Astrocyte of the cerebellum (primary cell): ENCODE results near the gene RHOBTB3.

Experiments used
- DNase-seq: peaks from one replicate; pipeline ENCODE4 v3.0.0-alpha.2; 2011; ENCODE audit warnings: low read depth
- H3K4me3 ChIP-seq: 2 replicates; pipeline ENCODE4 v1.5.1; 2011; ENCODE audit warnings: mild to moderate bottlenecking, low read depth, low read length, moderate library complexity
- CTCF ChIP-seq: IDR thresholded peaks from 2 replicates; pipeline ENCODE4 v1.5.1; 2012; ENCODE audit warnings: low read length, low read depth, moderate library complexity, mild to moderate bottlenecking; ENCODE audit errors: missing control alignments
- in situ Hi-C: cut with HindIII; loops from 2 replicates; pipeline ENCODE4 v1.10.0; 2017; ENCODE audit warnings: low sequenced_read_pairs

RHOBTB3 gene

GRCh38 chr5:95798048-95798447 is 66.9 kb downstream of the RHOBTB3 start:
- in situ Hi-C loops, result no loop called here
- TF ChIP-seq CTCF, result no peak

GRCh38 chr5:95798545-95798944 is 67.4 kb downstream of the RHOBTB3 start:
- no peak overlapping the region for H3K4me3 ChIP-seq
- no peak for TF ChIP-seq CTCF
- in situ Hi-C loops, result no loop called here
- DNase-seq, result no peak

More at GRCh38 chr5:95798048-95798447, 66.9 kb downstream of the RHOBTB3 start:
- no peak overlapping the region for H3K4me3 ChIP-seq
- no peak for DNase-seq

DNA sequence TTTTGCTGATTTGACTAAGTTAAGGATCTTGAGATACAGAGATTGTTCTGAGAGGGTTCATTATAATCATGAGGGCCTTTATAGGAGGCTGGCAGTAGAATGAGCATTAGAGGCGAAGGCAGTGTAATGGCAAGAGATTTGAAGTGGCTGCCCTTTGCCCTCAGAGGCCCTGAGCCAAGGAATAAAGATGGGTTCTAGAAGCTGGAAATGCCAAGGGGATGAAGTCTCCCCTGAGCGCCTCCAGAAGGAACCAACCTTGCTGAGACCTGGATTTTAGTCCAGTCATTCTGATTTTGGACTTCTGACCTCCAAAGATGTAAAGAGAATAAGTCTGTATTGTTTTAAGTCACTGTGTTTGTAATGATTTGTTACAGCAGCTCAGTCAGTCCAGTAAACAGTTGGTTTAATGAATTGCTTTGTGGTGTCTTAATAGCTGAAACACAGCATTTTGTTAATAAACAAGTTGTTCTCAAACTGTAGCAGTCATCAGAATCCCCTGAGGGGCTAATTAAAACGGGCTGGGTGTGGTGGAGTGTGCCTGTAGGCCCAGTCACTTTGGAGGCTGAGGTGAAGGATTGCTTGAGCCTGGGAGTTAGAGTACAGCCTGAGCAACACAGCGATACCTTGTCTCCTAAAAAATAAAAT is 68.2 kb downstream of the RHOBTB3 start:
- in situ Hi-C loops, result no loop called here

GRCh38 chr5:95800553-95800952 is 69.4 kb downstream of the RHOBTB3 start:
- in situ Hi-C loops, result no loop called here
- no peak overlapping the region for H3K4me3 ChIP-seq
- TF ChIP-seq CTCF, result no peak
- DNase-seq, result no peak

More for the DNA sequence above, 68.2 kb downstream of the RHOBTB3 start:
- no peak for TF ChIP-seq CTCF
- DNase-seq, result no peak
- H3K4me3 ChIP-seq, result no peak overlapping the region

DNA sequence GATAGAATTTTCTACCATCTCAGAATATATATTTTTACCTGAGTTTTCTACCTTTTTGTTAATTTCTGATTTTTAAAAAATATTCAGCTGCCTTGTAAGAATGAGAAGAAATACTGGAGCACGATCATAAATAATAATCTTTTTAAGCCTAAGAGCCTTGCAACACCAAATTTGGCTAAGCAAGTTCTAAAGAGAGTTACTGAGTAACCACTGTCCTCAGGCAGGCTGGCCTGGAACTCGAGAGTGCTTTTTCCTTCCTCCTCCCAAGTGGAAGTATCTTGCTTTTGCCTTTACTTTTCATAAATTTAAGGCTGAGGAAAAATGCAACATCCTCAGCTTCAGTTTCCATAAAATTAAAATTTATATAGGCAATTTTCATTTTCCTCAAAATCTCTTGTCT is 70.4 kb downstream of the RHOBTB3 start:
- H3K4me3 ChIP-seq, result no peak overlapping the region
- no peak for TF ChIP-seq CTCF
- in situ Hi-C loops, result no loop called here
- DNase-seq, result no peak

- in situ Hi-C loops, result no loop called here
- no peak for TF ChIP-seq CTCF
- DNase-seq, result no peak
- no peak overlapping the region for H3K4me3 ChIP-seq
These were observed 70.8 kb downstream of the RHOBTB3 start for GRCh38 chr5:95801961-95802360.
